GM10266 (cell line): ENCODE measurements around the gene HPX.

Experiments used
- DNase-seq: peaks from one replicate; pipeline ENCODE4 v3.0.0; 2012; ENCODE audit errors: extremely low spot score
- CTCF ChIP-seq: IDR thresholded peaks from 2 replicates; pipeline ENCODE4 v1.5.1; 2012; ENCODE audit warnings: mild to moderate bottlenecking, low read depth; ENCODE audit not compliant: control insufficient read depth, insufficient read depth; ENCODE audit errors: missing control alignments

The HPX gene

GRCh38 chr11:6474806-6475500, 34.2 kb upstream of the HPX start:
- TF ChIP-seq CTCF, result no peak
- DNase-seq, result no peak

GRCh38 chr11:6474413-6474792, 33.6 kb upstream of the HPX start:
- DNase-seq, result no peak
- TF ChIP-seq CTCF, result no peak

- TF ChIP-seq CTCF, result no peak
- DNase-seq, result peak; percentile 96
Measured at GRCh38 chr11:6473451-6474412, 32.9 kb upstream of the HPX start, which contains the start of gene TRIM3. Gene TRIM3 (minus strand): TSS chr11:6473941. CDS start chr11:6465695, 8,246 bp downstream.

- no peak for DNase-seq
- TF ChIP-seq CTCF, result no peak
Measured at GRCh38 chr11:6472934-6473333, 32.1 kb upstream of the HPX start.

- DNase-seq, result no peak
- TF ChIP-seq CTCF, result no peak
Measured at GRCh38 chr11:6469599-6469998, 28.8 kb upstream of the HPX start.

- no peak for TF ChIP-seq CTCF
- peak; percentile 95 for DNase-seq
Measured at GRCh38 chr11:6468712-6469495, 28.1 kb upstream of the HPX start.
